ENCODE measurements around the gene ARMH1.

The ARMH1 gene

GRCh38 chr1:44674113-44675000 lies at the start of gene ARMH1, which contains the start of gene TMEM53:
ARMH1 (plus strand) TSS chr1:44674714; CDS start chr1:44689698, 14,984 bp downstream.
TMEM53 (minus strand) TSS chr1:44674481; CDS start chr1:44674391, 90 bp downstream.
- peak; percentile 95 to 98 (median 97) for DNase-seq (ENCODE audit: low read depth in 3 of 3)

- DNase-seq (ENCODE audit: low read depth in 3 of 3): no peak
Measured at GRCh38 chr1:44625348-44625747, 49.2 kb upstream of the ARMH1 start.

GRCh38 chr1:44628962-44629756 lies 45.4 kb upstream of the ARMH1 start:
- no peak for DNase-seq (ENCODE audit: low read depth in 3 of 3)

- no peak for DNase-seq (ENCODE audit: low read depth in 3 of 3)
Measured at GRCh38 chr1:44630116-44630515, 44.4 kb upstream of the ARMH1 start.

- peak in 1 of 3 donors; percentile 22 for DNase-seq (ENCODE audit: low read depth in 3 of 3)
Measured at GRCh38 chr1:44631333-44631646, 43.2 kb upstream of the ARMH1 start.

GRCh38 chr1:44631647-44632539 lies 42.6 kb upstream of the ARMH1 start:
- peak; percentile 81 to 89 (median 84) for DNase-seq (ENCODE audit: low read depth in 3 of 3)

- no peak for DNase-seq (ENCODE audit: low read depth in 3 of 3)
Measured at GRCh38 chr1:44632598-44632997, 41.9 kb upstream of the ARMH1 start.

DNA sequence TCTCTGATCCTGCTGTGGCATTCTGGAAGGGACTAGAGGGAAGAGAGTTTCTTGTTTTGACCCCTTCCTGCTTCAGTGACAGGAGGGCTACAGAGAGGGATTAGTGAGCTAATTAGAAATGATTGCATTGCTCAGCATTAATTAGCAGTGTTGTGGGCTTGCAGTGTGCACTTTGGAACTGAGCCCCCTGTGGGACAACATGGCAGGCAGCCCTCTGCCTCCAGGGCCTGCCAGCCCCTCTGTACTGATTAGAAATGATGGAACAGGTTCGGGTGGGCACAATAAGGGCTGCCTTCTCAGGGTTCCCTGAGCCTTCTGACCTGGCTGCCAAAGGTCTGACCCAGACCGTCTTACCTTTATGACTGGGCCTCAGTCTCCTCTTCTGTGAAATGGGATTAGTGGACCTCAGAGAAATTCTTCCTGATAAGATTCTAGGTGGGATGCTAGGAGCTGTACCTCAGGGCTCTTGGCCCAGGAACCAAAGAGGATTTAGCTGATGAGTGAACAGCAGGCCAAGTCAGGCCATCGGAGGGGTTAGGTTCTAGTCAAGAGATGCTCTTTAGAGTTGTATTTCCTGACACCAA lies 39.8 kb upstream of the ARMH1 start:
- no peak for DNase-seq (ENCODE audit: low read depth in 3 of 3)

DNA sequence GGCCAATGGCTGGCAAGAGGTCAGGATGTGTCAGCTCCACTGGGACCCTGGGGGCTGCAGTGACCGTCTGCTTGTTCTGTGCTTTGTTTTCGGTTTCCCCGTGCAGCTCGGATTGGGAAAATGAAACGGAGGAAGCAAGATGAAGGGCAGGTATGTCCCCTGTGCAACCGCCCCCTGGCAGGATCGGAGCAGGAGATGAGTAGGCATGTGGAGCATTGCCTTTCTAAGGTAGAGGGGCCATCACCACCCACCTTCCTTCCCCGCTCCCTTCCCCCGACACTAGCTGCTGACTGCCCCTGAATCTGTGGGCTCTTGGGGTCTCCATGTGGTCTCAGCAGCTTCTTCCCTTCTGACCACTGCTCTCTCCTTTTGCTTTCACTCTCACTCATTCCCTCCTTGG lies 39.1 kb upstream of the ARMH1 start:
- no peak for DNase-seq (ENCODE audit: low read depth in 3 of 3)

DNA sequence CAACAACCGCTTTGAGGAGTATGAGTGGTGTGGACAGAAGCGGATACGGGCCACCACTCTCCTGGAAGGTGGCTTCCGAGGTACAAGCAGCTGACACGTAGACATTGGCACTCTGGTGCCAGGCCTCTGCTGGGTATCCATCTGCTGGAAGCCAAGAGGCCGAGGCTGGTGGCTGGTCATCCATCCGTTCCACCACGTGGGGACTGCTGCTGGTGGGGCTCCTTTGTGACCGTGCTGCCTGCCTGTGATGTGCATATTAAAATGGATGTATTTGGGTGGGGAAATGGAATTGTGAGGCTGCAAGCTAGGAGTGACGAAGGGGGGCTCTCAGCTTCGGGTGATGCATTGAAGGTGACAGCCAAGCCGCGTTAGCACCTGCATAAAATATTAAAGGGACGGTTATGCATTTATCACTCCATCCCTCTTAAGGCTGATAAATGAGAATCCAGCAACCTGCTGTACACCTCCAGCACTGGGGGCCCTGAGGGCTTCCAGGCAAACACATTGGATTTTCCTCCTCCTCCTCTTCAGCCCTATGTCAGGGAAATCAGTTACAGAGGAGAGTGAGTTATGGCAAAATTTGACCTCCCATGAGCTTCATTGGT lies 38.3 kb upstream of the ARMH1 start:
- DNase-seq (ENCODE audit: low read depth in 3 of 3): no peak

DNA sequence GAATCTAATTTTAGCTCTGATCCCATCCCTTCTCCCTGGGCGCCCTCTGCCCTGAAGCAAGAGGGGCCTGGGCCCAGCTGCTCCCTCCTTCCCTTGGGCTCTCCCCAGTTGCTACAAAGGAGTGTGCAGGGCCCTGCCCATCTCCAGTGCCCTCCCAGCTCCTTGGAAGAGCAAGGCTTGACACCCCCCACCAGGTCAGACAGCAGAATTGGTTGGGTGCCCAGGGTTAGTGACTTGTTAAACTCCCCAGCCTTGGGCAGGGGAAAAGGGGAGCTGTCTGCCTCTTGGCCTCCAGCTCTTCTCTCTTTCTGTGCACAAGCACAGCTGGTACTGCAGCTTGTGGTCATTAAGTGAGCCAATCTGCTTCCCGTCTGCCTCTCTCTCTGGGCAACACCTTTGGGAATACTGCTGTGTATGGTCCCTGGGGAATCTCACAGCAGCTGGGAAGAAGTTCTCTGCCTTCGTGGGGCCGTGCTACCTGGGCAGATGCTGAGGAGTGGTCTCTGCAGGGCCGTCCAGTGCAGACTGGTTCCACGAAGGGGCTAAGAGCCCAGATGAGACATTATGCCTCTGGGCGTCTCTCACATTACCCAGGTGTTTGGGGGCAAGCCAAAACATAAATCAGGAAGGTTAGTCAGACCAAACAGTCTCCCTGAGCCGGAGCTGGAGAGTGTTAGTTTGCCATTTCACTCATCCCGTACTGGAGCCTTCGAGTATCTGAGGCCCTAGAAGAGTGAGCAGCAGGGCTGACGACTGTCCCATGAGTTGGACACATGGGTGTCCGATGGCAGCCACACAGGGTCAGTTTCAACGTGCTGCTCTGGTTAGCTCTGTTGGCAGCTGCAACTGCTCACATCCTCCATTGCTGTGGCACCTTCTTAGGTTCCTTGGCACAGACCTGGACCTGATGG lies 37.6 kb upstream of the ARMH1 start:
- no peak for DNase-seq (ENCODE audit: low read depth in 3 of 3)

- no peak for DNase-seq (ENCODE audit: low read depth in 3 of 3)
Measured at GRCh38 chr1:44637702-44638411, 36.7 kb upstream of the ARMH1 start.

DNA sequence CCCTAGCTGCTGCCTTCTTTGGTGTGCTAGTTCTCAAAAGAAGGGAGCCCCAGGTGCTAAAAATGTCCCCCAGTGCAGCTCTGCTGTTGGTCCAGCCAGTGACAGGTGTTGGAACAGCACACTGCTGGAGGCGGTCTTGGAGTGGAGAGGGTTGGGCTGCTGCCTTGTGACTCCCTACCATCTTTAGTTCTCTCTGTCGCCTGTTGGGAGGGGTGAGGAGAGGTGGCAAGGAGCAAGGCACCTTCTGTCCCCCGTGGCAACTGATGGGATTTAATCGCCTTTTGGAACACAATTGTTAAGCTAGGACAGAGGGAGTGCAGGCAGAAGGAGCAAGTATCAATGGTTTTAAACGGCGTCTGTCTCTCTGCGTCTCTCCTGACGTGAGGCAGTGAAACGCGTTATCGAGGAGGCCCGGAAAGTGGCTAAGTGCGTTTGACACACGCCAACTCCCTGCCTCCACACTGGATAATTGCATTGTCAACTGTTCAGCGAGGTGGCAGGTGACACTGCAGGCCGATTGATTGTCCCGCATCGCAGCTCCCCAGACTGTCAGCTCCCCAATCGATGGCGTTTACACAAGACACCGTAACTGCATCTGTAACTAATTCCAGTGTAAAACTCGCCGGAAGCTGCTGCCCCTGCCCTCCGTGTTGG lies 34.2 kb upstream of the ARMH1 start:
- no peak for DNase-seq (ENCODE audit: low read depth in 3 of 3)

- no peak for DNase-seq (ENCODE audit: low read depth in 3 of 3)
Measured at GRCh38 chr1:44641126-44642102, 33.1 kb upstream of the ARMH1 start.

- no peak for DNase-seq (ENCODE audit: low read depth in 3 of 3)
Measured at GRCh38 chr1:44642255-44642654, 32.3 kb upstream of the ARMH1 start.

- no peak for DNase-seq (ENCODE audit: low read depth in 3 of 3)
Measured at GRCh38 chr1:44642925-44643324, 31.6 kb upstream of the ARMH1 start.

GRCh38 chr1:44643721-44644334 lies 30.7 kb upstream of the ARMH1 start:
- no peak for DNase-seq (ENCODE audit: low read depth in 3 of 3)
